ENCODE results near the gene CCSER1.

Gene CCSER1

GRCh38 chr4:90614371-90614770, 487.2 kb downstream of the CCSER1 start:
- ChIA-PET CTCF (no interaction called here), POLR2A (no interaction called here)
- H3K4me3 ChIP-seq (ENCODE audit: low read depth, low read length): no peak overlapping the region
- DNase-seq (ENCODE audit: low read depth, low spot score): no peak
- TF ChIP-seq CTCF (IDR thresholded peaks at IDR 0.05; ENCODE audit: insufficient read depth, low read length, missing control alignments): no peak

GRCh38 chr4:90621080-90621479, 493.9 kb downstream of the CCSER1 start:
- no peak for DNase-seq (ENCODE audit: low read depth, low spot score)
- no peak for TF ChIP-seq CTCF (IDR thresholded peaks at IDR 0.05; ENCODE audit: insufficient read depth, low read length, missing control alignments)
- ChIA-PET POLR2A (no interaction called here), CTCF (no interaction called here)
- H3K4me3 ChIP-seq (ENCODE audit: low read depth, low read length): no peak overlapping the region

DNA sequence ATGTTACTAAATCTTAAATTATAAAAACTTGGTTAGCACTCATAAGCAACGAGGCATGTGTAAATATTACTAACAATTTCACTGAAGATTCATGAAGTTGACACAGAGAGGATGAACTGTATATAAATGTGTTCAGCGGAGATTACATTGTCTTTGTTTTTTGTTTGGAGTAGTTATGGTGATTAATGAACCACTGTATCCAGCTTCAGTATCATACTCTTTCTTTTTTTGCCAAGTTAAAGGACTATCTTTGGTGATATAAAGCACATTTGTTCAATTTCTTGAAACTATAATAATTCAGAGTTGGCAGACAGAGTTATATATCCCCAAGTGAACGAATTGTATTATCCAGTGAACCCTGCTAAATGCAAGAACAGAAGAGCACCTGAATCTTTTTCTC, 497.6 kb downstream of the CCSER1 start:
- TF ChIP-seq CTCF (IDR thresholded peaks at IDR 0.05; ENCODE audit: insufficient read depth, low read length, missing control alignments): no peak
- ChIA-PET CTCF (no interaction called here), POLR2A (no interaction called here)
- no peak overlapping the region for H3K4me3 ChIP-seq (ENCODE audit: low read depth, low read length)
- no peak for DNase-seq (ENCODE audit: low read depth, low spot score)

DNA sequence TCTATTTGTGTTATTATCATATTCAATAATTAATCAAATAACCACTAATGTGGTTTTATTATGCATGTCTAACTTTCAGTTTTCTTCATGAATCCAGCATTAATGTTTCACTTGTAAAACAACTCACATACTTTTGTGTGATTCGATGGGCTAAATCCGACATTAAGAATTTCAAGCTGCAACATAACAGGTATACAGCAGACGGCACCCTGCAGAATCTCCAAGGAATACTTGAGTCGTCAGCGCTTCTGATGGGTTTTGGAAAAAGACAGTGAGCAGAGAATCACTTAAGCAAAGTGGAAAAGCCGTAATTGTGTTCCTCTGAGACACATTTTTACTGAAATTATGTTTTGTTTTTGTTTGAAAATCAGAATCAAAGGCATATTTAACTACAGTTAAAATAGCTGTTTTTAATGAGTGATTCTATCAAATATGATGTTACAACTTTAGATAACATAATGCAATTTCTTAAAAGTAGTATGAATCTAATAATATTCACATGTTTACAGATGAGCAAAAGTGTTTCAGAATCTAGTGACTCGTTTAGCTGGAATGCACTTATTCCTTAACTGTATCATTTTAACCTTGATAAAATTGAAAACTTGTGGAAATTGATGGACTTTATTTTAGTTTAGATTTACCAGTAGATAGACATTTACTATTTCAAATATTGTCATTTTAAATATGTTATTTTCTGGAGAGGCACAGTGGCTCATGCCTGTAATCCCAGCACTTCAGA, 514.8 kb downstream of the CCSER1 start:
- DNase-seq (ENCODE audit: low read depth, low spot score): no peak
- ChIA-PET CTCF (no interaction called here), POLR2A (no interaction called here)

DNA sequence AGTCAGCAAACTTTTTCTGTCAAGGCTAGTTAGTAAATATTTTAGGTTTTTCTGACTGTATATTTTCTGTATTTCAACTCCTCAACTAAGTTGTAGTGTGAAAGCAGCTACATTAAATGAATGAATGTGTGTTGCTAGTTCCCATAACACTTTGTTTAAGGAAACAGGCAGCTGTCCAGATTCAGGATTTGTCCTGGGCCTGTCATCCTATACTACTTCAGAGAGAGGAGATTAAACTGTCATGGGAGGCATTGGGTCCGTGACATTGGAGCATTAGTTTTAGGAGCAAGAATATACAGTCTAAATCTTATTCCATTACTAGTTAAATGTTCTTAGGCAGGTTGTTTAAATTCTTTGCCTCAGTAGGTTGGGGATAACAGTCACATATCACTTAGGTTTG, 516.0 kb downstream of the CCSER1 start:
- no peak for DNase-seq (ENCODE audit: low read depth, low spot score)
- CTCF ChIA-PET: no interaction called here
- H3K4me3 ChIP-seq (ENCODE audit: low read depth, low read length): no peak overlapping the region
- TF ChIP-seq CTCF (IDR thresholded peaks at IDR 0.05; ENCODE audit: insufficient read depth, low read length, missing control alignments): no peak
- POLR2A ChIA-PET: no interaction called here

More for the DNA sequence above, 514.8 kb downstream of the CCSER1 start:
- H3K4me3 ChIP-seq (ENCODE audit: low read depth, low read length): no peak overlapping the region
- TF ChIP-seq CTCF (IDR thresholded peaks at IDR 0.05; ENCODE audit: insufficient read depth, low read length, missing control alignments): no peak

DNA sequence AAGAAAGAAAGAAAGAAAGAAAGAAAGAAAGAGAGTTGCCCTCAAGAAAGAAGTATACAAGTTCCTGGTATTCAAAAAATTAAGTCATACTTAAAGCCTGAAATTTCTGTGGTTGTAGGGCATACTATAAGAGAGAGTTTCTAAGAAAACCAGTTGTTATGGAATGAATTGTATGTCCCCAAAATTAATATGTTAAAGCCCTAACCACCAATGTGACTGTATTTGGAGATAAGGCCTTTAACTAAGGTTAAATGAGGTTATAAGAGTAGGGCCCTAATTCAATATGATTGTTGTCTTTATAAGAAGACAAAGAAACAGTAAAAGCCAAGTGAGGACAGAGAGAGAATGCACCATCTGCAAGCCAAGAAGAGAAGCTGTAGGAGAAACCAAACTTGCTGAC, 521.1 kb downstream of the CCSER1 start:
- POLR2A ChIA-PET: no interaction called here
- no peak for TF ChIP-seq CTCF (IDR thresholded peaks at IDR 0.05; ENCODE audit: insufficient read depth, low read length, missing control alignments)

More for the DNA sequence above, 521.1 kb downstream of the CCSER1 start:
- no peak for DNase-seq (ENCODE audit: low read depth, low spot score)
- CTCF ChIA-PET: no interaction called here
- H3K4me3 ChIP-seq (ENCODE audit: low read depth, low read length): no peak overlapping the region

Measured in AG04449 (cell line).